IMR-90 (cell line): ENCODE measurements around the gene ROCK2. TPM values are rescaled to one million over a fixed set of nuclear protein-coding genes. Genes with fewer than 3 reads are reported as not detected.

Experiments
- ATAC-seq: fragments of 200-7000 bp; cut with Tn5 transposase; 2 replicates; pipeline ENCODE4 v1.9.1; 2020; ENCODE audit warnings: low read depth, mild to moderate bottlenecking, moderate library complexity
- BruUV-seq: library from RNA; stranded (reverse); fragments of 400-500 nt; replicated peaks from 2 replicates; lab custom pipeline; 2021; lab: Mats Ljungman, UMichigan
- CTCF ChIA-PET: fragments of 300-600 bp; formaldehyde crosslinking; extraction: SDS; loops from one replicate; lab custom pipeline; 2021; ENCODE audit warnings: antibody characterized with exemption; lab: Yijun Ruan, JAX
- POLR2A ChIA-PET: fragments of 300-600 bp; sonication (Branson Sonifier 250); formaldehyde crosslinking; loops from one replicate; lab custom pipeline; 2022; ENCODE audit warnings: antibody characterized with exemption; ENCODE audit not compliant: unreplicated experiment; lab: Charles Lee
- DNase-seq: peaks from one replicate; pipeline ENCODE4 v3.0.0; 2013
- H2AFZ ChIP-seq: replicated peaks from 2 replicates; pipeline ENCODE3; 2013; ENCODE audit warnings: low read length, mild to moderate bottlenecking; ENCODE audit not compliant: poor library complexity
- H2AK5ac ChIP-seq: 2 replicates; pipeline ENCODE4 v1.6.1; 2013; ENCODE audit warnings: low read depth, low read length, inconsistent platforms
- H2AK9ac ChIP-seq: replicated peaks from 2 replicates; pipeline ENCODE3; 2013; ENCODE audit warnings: mild to moderate bottlenecking, low read depth, low read length, moderate library complexity; ENCODE audit not compliant: poor library complexity
- H2BK120ac ChIP-seq: 2 replicates; pipeline ENCODE4 v1.6.1; 2013; ENCODE audit warnings: low read depth, low read length, inconsistent platforms
- H2BK15ac ChIP-seq: 3 replicates; pipeline ENCODE4 v1.6.1; 2013; ENCODE audit warnings: low read depth, low read length, inconsistent platforms
- H2BK20ac ChIP-seq: 2 replicates; pipeline ENCODE4 v1.6.1; 2013; ENCODE audit warnings: low read depth, mild to moderate bottlenecking, inconsistent platforms, low read length, moderate library complexity
- H2BK5ac ChIP-seq: 2 replicates; pipeline ENCODE4 v1.6.1; 2013; ENCODE audit warnings: mild to moderate bottlenecking, low read depth, low read length, inconsistent platforms; ENCODE audit not compliant: poor library complexity, severe bottlenecking
- H3K14ac ChIP-seq: replicated peaks from 2 replicates; pipeline ENCODE4 v1.6.1; 2013; ENCODE audit warnings: low read depth, low read length, inconsistent platforms
- H3K18ac ChIP-seq: 2 replicates; pipeline ENCODE4 v1.6.1; 2013; ENCODE audit warnings: low read depth, low read length, control low read depth
- H3K23ac ChIP-seq: 2 replicates; pipeline ENCODE4 v1.6.1; 2013; ENCODE audit warnings: low read depth, low read length, inconsistent platforms
- H3K27ac ChIP-seq: 2 replicates; pipeline ENCODE4 v1.5.1; 2013; ENCODE audit warnings: mild to moderate bottlenecking, control low read depth, low read length; ENCODE audit not compliant: insufficient read depth
- H3K27me3 ChIP-seq: 2 replicates; pipeline ENCODE4 v1.6.1; 2013; ENCODE audit warnings: low read length; ENCODE audit not compliant: control insufficient read depth, insufficient read depth
- H3K36me3 ChIP-seq: 2 replicates; pipeline ENCODE4 v1.6.1; 2013; ENCODE audit warnings: low read length, mixed read lengths; ENCODE audit not compliant: control insufficient read depth, insufficient read depth
- H3K4ac ChIP-seq: 2 replicates; pipeline ENCODE4 v1.6.1; 2013; ENCODE audit warnings: low read depth, low read length, inconsistent platforms
- H3K4me1 ChIP-seq: 2 replicates; pipeline ENCODE4 v1.6.1; 2013; ENCODE audit warnings: low read length, mixed read lengths; ENCODE audit not compliant: control insufficient read depth, insufficient read depth
- H3K4me2 ChIP-seq: 2 replicates; pipeline ENCODE4 v1.6.1; 2013; ENCODE audit warnings: low read depth, mild to moderate bottlenecking, control low read depth, low read length, moderate library complexity
- H3K4me3 ChIP-seq: 2 replicates; pipeline ENCODE4 v1.5.1; 2013; ENCODE audit warnings: low read depth, mild to moderate bottlenecking, control low read depth, low read length, moderate library complexity; ENCODE audit not compliant: insufficient read depth
- H3K56ac ChIP-seq: 2 replicates; pipeline ENCODE4 v1.6.1; 2013; ENCODE audit warnings: low read length, inconsistent platforms; ENCODE audit not compliant: insufficient read depth; ENCODE audit errors: extremely low read depth
- H3K79me1 ChIP-seq, 2 experiments: 2 replicates each; pipeline ENCODE4 v1.6.1; 2013; ENCODE audit warnings: low read length in 2 of 2, inconsistent platforms in 1 of 2, low read depth in 1 of 2
- H3K9ac ChIP-seq: 2 replicates; pipeline ENCODE4 v1.6.1; 2013; ENCODE audit warnings: low read depth, low read length, control low read depth
- H3K9me1 ChIP-seq: 2 replicates; pipeline ENCODE4 v1.6.1; 2013; ENCODE audit warnings: low read length, inconsistent platforms; ENCODE audit not compliant: insufficient read depth
- H3K9me3 ChIP-seq: 2 replicates; pipeline ENCODE4 v1.6.1; 2013; ENCODE audit warnings: low read length; ENCODE audit not compliant: control insufficient read depth, insufficient read depth
- H4K20me1 ChIP-seq: 2 replicates; pipeline ENCODE4 v1.6.1; 2013; ENCODE audit warnings: low read length, inconsistent platforms; ENCODE audit not compliant: insufficient read depth
- H4K5ac ChIP-seq: 2 replicates; pipeline ENCODE4 v1.6.1; 2013; ENCODE audit warnings: mild to moderate bottlenecking, low read depth, low read length, control low read depth
- H4K8ac ChIP-seq, 2 experiments: 2 replicates each; pipeline ENCODE4 v1.6.1; 2013; ENCODE audit warnings: low read depth in 2 of 2, low read length in 2 of 2, control low read depth in 1 of 2, inconsistent platforms in 1 of 2
- H4K91ac ChIP-seq: 2 replicates; pipeline ENCODE4 v1.6.1; 2013; ENCODE audit warnings: low read depth, low read length, inconsistent platforms; ENCODE audit not compliant: insufficient read depth
- BHLHE40 ChIP-seq: fragments of 150-350 bp; IDR thresholded peaks from 2 replicates; pipeline ENCODE4 v1.6.1; 2016; ENCODE audit warnings: mild to moderate bottlenecking, low read depth, low read length
- CEBPB ChIP-seq: IDR thresholded peaks from 2 replicates; pipeline ENCODE4 v1.6.1; 2012; ENCODE audit warnings: low read depth, low read length, improper control_type of control experiment
- CHD1 ChIP-seq: IDR thresholded peaks from 2 replicates; pipeline ENCODE4 v1.6.1; 2012; ENCODE audit warnings: low read depth, low read length, improper control_type of control experiment
- CTCF ChIP-seq: conservative IDR thresholded peaks from 2 replicates; pipeline ENCODE4 v1.5.1; 2012; ENCODE audit warnings: mild to moderate bottlenecking, low read depth, low read length, improper control_type of control experiment
- ELK1 ChIP-seq: fragments of 150-350 bp; IDR thresholded peaks from 2 replicates; pipeline ENCODE4 v1.6.1; 2016; ENCODE audit warnings: low read depth, mild to moderate bottlenecking, low read length, moderate library complexity, borderline replicate concordance
- FOS ChIP-seq: fragments of 150-350 bp; IDR thresholded peaks from 2 replicates; pipeline ENCODE4 v1.6.1; 2016; ENCODE audit warnings: low read depth, low read length
- MAFK ChIP-seq: IDR thresholded peaks from 2 replicates; pipeline ENCODE4 v1.6.1; 2012; ENCODE audit warnings: low read depth, low read length, improper control_type of control experiment
- MAZ ChIP-seq: IDR thresholded peaks from 2 replicates; pipeline ENCODE4 v1.6.1; 2012; ENCODE audit warnings: low read depth, mild to moderate bottlenecking, low read length, improper control_type of control experiment, moderate library complexity, borderline replicate concordance
- MXI1 ChIP-seq: IDR thresholded peaks from 2 replicates; pipeline ENCODE4 v1.6.1; 2012; ENCODE audit warnings: low read depth, mild to moderate bottlenecking, low read length, moderate library complexity, borderline replicate concordance
- NFE2L2 ChIP-seq: fragments of 150-350 bp; IDR thresholded peaks from 2 replicates; pipeline ENCODE4 v1.6.1; 2016; ENCODE audit warnings: low read depth, mild to moderate bottlenecking, low read length
- POLR2A ChIP-seq: IDR thresholded peaks from 2 replicates; pipeline ENCODE4 v1.6.1; 2012; ENCODE audit warnings: mild to moderate bottlenecking, low read depth, low read length
- RAD21 ChIP-seq: IDR thresholded peaks from 2 replicates; pipeline ENCODE4 v1.6.1; 2012; ENCODE audit warnings: low read length, improper control_type of control experiment
- RCOR1 ChIP-seq: IDR thresholded peaks from 2 replicates; pipeline ENCODE4 v1.6.1; 2012; ENCODE audit warnings: mild to moderate bottlenecking, low read length, improper control_type of control experiment; ENCODE audit not compliant: insufficient replicate concordance
- RFX5 ChIP-seq: IDR thresholded peaks from 2 replicates; pipeline ENCODE4 v1.8.0; 2012; ENCODE audit warnings: low read depth, mild to moderate bottlenecking, low read length, moderate library complexity
- SMC3 ChIP-seq: fragments of 150-350 bp; IDR thresholded peaks from 2 replicates; pipeline ENCODE4 v1.6.1; 2016; ENCODE audit warnings: low read depth, mild to moderate bottlenecking, antibody characterized with exemption, low read length, moderate library complexity
- USF2 ChIP-seq: fragments of 150-350 bp; IDR thresholded peaks from 2 replicates; pipeline ENCODE4 v1.6.1; 2017; ENCODE audit warnings: mild to moderate bottlenecking, antibody characterized with exemption, low read length, low read depth
- WGBS, 2 experiments: methylation state at CpG; one replicate each; pipeline versions ENCODE4 v1.1.5 to v1.1.7; 2013; ENCODE audit warnings: missing lambda C conversion rate in 2 of 2; ENCODE audit not compliant: insufficient read length in 1 of 2; ENCODE audit errors: extremely low coverage in 2 of 2; 5-methylcytosine and 5-hydroxymethylcytosine counted together
- dilution Hi-C: fragments of 300-500 bp; cut with HindIII; formaldehyde crosslinking; loops from one replicate; pipeline ENCODE4 v1.14.3; 2018; ENCODE audit warnings: low sequenced_read_pairs; ENCODE audit not compliant: unreplicated experiment
- in situ Hi-C: fragments of 300-500 bp; cut with MboI; formaldehyde crosslinking; loops from 3 replicates; pipeline ENCODE4 v1.14.3; 2019; ENCODE audit warnings: low sequenced_read_pairs, inconsistent platforms, mixed read lengths
- intact Hi-C: fragments of 100-400 bp; cut with micrococcal nuclease; formaldehyde crosslinking; loops from 2 replicates; pipeline ENCODE4 v1.10.0; 2022
- polyA plus RNA-seq, 3 experiments: library from polyadenylated mRNA; depleted of rRNA; stranded (reverse); fragments of >200 nt; gene quantifications; 2 replicates each; pipeline ENCODE4 v1.2.3, GENCODE V29; 2012; ENCODE audit warnings: low replicate concordance in 1 of 3
- total RNA-seq: library from RNA; depleted of rRNA; stranded (reverse); fragments of >200 nt; gene quantifications from 2 replicates; pipeline ENCODE4 v1.2.3, GENCODE V29; 2012

ROCK2 gene
- total and polyA plus RNA-seq, 2 of the 4 experiments (the other 2 are of a cell fraction) = 9.0 to 28.3 TPM

- Histone ChIP-seq H4K5ac (no peak overlapping the region), H3K27ac (no peak overlapping the region), H3K27me3 (peaks cover 14% of the 10 kb centered on the region), H2BK20ac (no peak overlapping the region), H3K23ac (no peak overlapping the region), H2BK15ac (no peak overlapping the region), H3K4me3 (no peak overlapping the region), H2AK5ac (no peak overlapping the region), H2AFZ (no peak overlapping the region), H4K8ac (no peak overlapping the region), H3K9me1 (no peaks in the 10 kb centered on the region), H4K91ac (no peak overlapping the region), H2AK9ac (no peak overlapping the region), H4K20me1 (no peaks in the 10 kb centered on the region), H3K79me1 (no peaks in the 10 kb centered on the region), H3K9ac (no peak overlapping the region), H3K9me3 (peaks cover 1% of the 10 kb centered on the region), H3K4ac (no peak overlapping the region), H3K18ac (no peak overlapping the region), H2BK120ac (no peak overlapping the region), H3K56ac (no peak overlapping the region), H3K4me1 (no peaks in the 10 kb centered on the region; the same call in 1 of the 2 replicates), H3K14ac (no peak overlapping the region), H3K36me3 (no peaks in the 10 kb centered on the region), H2BK5ac (no peak overlapping the region), H3K4me2 (no peak overlapping the region)
- TF ChIP-seq POLR2A (no peak), RAD21 (no peak), USF2 (no peak), MAFK (no peak), NFE2L2 (no peak), CHD1 (no peak), ELK1 (no peak), CTCF (no peak), MAZ (no peak), CEBPB (no peak), SMC3 (no peak), RCOR1 (no peak), MXI1 (no peak), RFX5 (no peak), FOS (no peak), BHLHE40 (no peak)
- intact Hi-C loops = no loop called here
- CTCF ChIA-PET = no interaction called here
- ATAC-seq (no peak), DNase-seq (peak; percentile 62)
- POLR2A ChIA-PET = no interaction called here
- BruUV-seq = no TSS peak
- dilution Hi-C loops = no loop called here
- in situ Hi-C loops = loop anchor here (25.0 kb wide), 1 partner anchor 622 kb away; no protein-coding TSS in a partner anchor
- no CpG with 5 or more reads among the region's 4 CpGs for WGBS, 2 experiments
These were observed 203.9 kb downstream of the ROCK2 start for GRCh38 chr2:11140492-11140891.
